ENCODE results near the gene AGAP3. TPM values are rescaled to one million over a fixed set of nuclear protein-coding genes. Genes with fewer than 3 reads are reported as not detected.

AGAP3 gene
- total and polyA plus RNA-seq, 2 of the 4 experiments (the other 2 are of a cell fraction) = 35.3 to 93.9 TPM

- Histone ChIP-seq H2AK5ac (ENCODE audit: low read depth, low read length) (peak overlapping the region; percentile 79), H3K27me3 (ENCODE audit: control insufficient read depth, insufficient read depth, low read length) (no peaks in the 10 kb centered on the region), H3K18ac (ENCODE audit: low read depth, low read length) (no peak overlapping the region; the same call in 1 of the 2 replicates), H3K56ac (ENCODE audit: extremely low read depth, insufficient read depth, low read length) (peak overlapping the region; percentile 54), H3K9me1 (ENCODE audit: insufficient read depth, low read length) (peaks cover 8% of the 10 kb centered on the region), H2AK9ac (replicated peaks; ENCODE audit: low read depth, low read length, poor library complexity) (peak overlapping the region; percentile 76), H4K20me1 (ENCODE audit: insufficient read depth, low read length) (peaks cover 49% of the 10 kb centered on the region), H3K4me3 (ENCODE audit: insufficient read depth, low read depth, low read length) (peak overlapping the region; percentile 86), H3K9me3 (ENCODE audit: control insufficient read depth, insufficient read depth, low read length) (no peaks in the 10 kb centered on the region), H3K4ac (ENCODE audit: low read depth, low read length) (peak overlapping the region; percentile 81), H2BK120ac (ENCODE audit: low read depth, low read length) (peak overlapping the region; percentile 57), H3K36me3 (ENCODE audit: control insufficient read depth, insufficient read depth, low read length) (peaks cover 6% of the 10 kb centered on the region; the same call in 1 of the 2 replicates), H3K4me2 (ENCODE audit: low read depth, low read length) (peak overlapping the region; percentile 54), H2BK20ac (ENCODE audit: low read depth, low read length) (no peak overlapping the region), H3K79me1 (ENCODE audit: low read depth in 1 of 2, low read length in 2 of 2) (peaks cover 10 to 50% of the 10 kb centered on the region in 2 experiments; a peak in 3 of 4 replicates), H4K8ac (ENCODE audit: low read depth in 2 of 2, low read length in 2 of 2) (peak overlapping the region; percentile 8 to 59; a peak in 2 of 4 replicates), H2BK5ac (ENCODE audit: low read depth, low read length, poor library complexity, severe bottlenecking) (peak overlapping the region; percentile 51), H3K23ac (ENCODE audit: low read depth, low read length) (peak overlapping the region; percentile 96), H3K14ac (replicated peaks; ENCODE audit: low read depth, low read length) (peak overlapping the region; percentile 89), H2AFZ (replicated peaks; ENCODE audit: low read length, poor library complexity) (peak overlapping the region; percentile 82), H3K4me1 (ENCODE audit: control insufficient read depth, insufficient read depth, low read length) (peaks cover 25% of the 10 kb centered on the region), H3K27ac (ENCODE audit: insufficient read depth, low read length) (peak overlapping the region; percentile 63), H2BK15ac (ENCODE audit: low read depth, low read length) (no peak overlapping the region; the same call in 2 of the 3 replicates), H3K9ac (ENCODE audit: low read depth, low read length) (peak overlapping the region; percentile 80), H4K91ac (ENCODE audit: insufficient read depth, low read depth, low read length) (peak overlapping the region; percentile 70), H4K5ac (ENCODE audit: low read depth, low read length) (no peak overlapping the region)
- 0% methylated on average over 24 of the region's 70 CpGs; no CpG with 5 or more reads in 1 of the 2 experiments for WGBS, 2 experiments (ENCODE audit: extremely low coverage in 2 of 2, insufficient read length in 1 of 2)
- CTCF ChIA-PET = no interaction called here
- BruUV-seq (replicated peaks) = no TSS peak
- dilution Hi-C loops (cut with HindIII; ENCODE audit: low sequenced_read_pairs, unreplicated experiment) = no loop called here
- ATAC-seq (ENCODE audit: low read depth) = peak; percentile 16
- DNase-seq = peak; percentile 52
- intact Hi-C loops (cut with micrococcal nuclease) = loop anchor here (2.0 kb wide), 1 partner anchor 59 kb away; the partner anchor contains the start of gene ABCB8
- POLR2A ChIA-PET (ENCODE audit: unreplicated experiment) = no interaction called here
- in situ Hi-C loops (cut with MboI; ENCODE audit: low sequenced_read_pairs) = no loop called here
- peak; percentile 19; the same call in 1 of the 2 replicates for TF ChIP-seq MAZ (IDR thresholded peaks at IDR 0.05; ENCODE audit: borderline replicate concordance, low read depth, low read length)
- TF ChIP-seq BHLHE40 (IDR thresholded peaks at IDR 0.05; ENCODE audit: low read depth, low read length) = peak; percentile 3; the same call in 1 of the 2 replicates
- no peak for TF ChIP-seq CHD1 (IDR thresholded peaks at IDR 0.05; ENCODE audit: low read depth, low read length)
- no peak; the same call in 1 of the 2 replicates for TF ChIP-seq POLR2A (IDR thresholded peaks at IDR 0.05; ENCODE audit: low read depth, low read length)
- peak; percentile 28 for TF ChIP-seq SMC3 (IDR thresholded peaks at IDR 0.05; ENCODE audit: low read depth, low read length)
- peak; percentile 68 for TF ChIP-seq MXI1 (IDR thresholded peaks at IDR 0.05; ENCODE audit: borderline replicate concordance, low read depth, low read length)
- TF ChIP-seq, protein P1, sequence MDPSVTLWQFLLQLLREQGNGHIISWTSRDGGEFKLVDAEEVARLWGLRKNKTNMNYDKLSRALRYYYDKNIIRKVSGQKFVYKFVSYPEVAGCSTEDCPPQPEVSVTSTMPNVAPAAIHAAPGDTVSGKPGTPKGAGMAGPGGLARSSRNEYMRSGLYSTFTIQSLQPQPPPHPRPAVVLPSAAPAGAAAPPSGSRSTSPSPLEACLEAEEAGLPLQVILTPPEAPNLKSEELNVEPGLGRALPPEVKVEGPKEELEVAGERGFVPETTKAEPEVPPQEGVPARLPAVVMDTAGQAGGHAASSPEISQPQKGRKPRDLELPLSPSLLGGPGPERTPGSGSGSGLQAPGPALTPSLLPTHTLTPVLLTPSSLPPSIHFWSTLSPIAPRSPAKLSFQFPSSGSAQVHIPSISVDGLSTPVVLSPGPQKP (IDR thresholded peaks at IDR 0.05; ENCODE audit: borderline replicate concordance, low read depth, low read length) = no peak
- TF ChIP-seq, protein P2, sequence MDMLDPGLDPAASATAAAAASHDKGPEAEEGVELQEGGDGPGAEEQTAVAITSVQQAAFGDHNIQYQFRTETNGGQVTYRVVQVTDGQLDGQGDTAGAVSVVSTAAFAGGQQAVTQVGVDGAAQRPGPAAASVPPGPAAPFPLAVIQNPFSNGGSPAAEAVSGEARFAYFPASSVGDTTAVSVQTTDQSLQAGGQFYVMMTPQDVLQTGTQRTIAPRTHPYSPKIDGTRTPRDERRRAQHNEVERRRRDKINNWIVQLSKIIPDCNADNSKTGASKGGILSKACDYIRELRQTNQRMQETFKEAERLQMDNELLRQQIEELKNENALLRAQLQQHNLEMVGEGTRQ (IDR thresholded peaks at IDR 0.05; ENCODE audit: low read depth, low read length) = no peak; the same call in 1 of the 2 replicates
- no peak for TF ChIP-seq RCOR1 (IDR thresholded peaks at IDR 0.05; ENCODE audit: insufficient replicate concordance, low read length)
- peak; percentile 48 for TF ChIP-seq CTCF (conservative IDR thresholded peaks at IDR 0.05; ENCODE audit: low read depth, low read length)
- TF ChIP-seq CEBPB (IDR thresholded peaks at IDR 0.05; ENCODE audit: low read depth, low read length) = no peak
- no peak for TF ChIP-seq NFE2L2 (IDR thresholded peaks at IDR 0.05; ENCODE audit: low read depth, low read length)
- no peak for TF ChIP-seq FOS (IDR thresholded peaks at IDR 0.05; ENCODE audit: low read depth, low read length)
- TF ChIP-seq RFX5 (IDR thresholded peaks at IDR 0.05; ENCODE audit: low read depth, low read length) = no peak
Measured at GRCh38 chr7:151087245-151088018, 1.2 kb downstream of the AGAP3 start.
